GM23338 (cell line): ENCODE results near the gene DPF3. TPM values are rescaled to one million over a fixed set of nuclear protein-coding genes. Genes with fewer than 3 reads are reported as not detected.

Experiments used
- ATAC-seq: fragments of 200-7000 bp; cut with Tn5 transposase; 3 replicates; pipeline ENCODE4 v1.9.1; 2020
- DNase-seq: peaks from one replicate; pipeline ENCODE4 v3.0.0-alpha.2; 2015; ENCODE audit warnings: low spot score
- H2AFZ ChIP-seq: fragments of 200-600 bp; sonication (generic); 2 replicates; pipeline ENCODE4 v1.8.0; 2016; ENCODE audit warnings: antibody characterized with exemption, mild to moderate bottlenecking, moderate library complexity
- H3F3A ChIP-seq: fragments of 200-600 bp; sonication (generic); replicated peaks from 2 replicates; pipeline ENCODE4 v1.8.0; 2017; ENCODE audit warnings: antibody characterized with exemption, mixed run types, low read depth
- H3K27ac ChIP-seq: fragments of 200-600 bp; sonication (generic); 2 replicates; pipeline ENCODE4 v1.6.1; 2016; ENCODE audit warnings: low read depth
- H3K27me3 ChIP-seq: fragments of 200-600 bp; sonication (generic); 2 replicates; pipeline ENCODE4 v1.8.0; 2016; ENCODE audit warnings: mild to moderate bottlenecking, mixed run types, moderate library complexity; ENCODE audit not compliant: insufficient read depth
- H3K36me3 ChIP-seq: fragments of 200-600 bp; sonication (generic); 2 replicates; pipeline ENCODE4 v1.8.0; 2016; ENCODE audit warnings: mild to moderate bottlenecking; ENCODE audit not compliant: insufficient read depth
- H3K4me1 ChIP-seq: fragments of 200-600 bp; sonication (generic); 2 replicates; pipeline ENCODE4 v1.8.0; 2016; ENCODE audit warnings: mild to moderate bottlenecking, moderate library complexity; ENCODE audit not compliant: insufficient read depth
- H3K4me2 ChIP-seq: fragments of 200-600 bp; sonication (generic); 2 replicates; pipeline ENCODE4 v1.7.1; 2017; ENCODE audit warnings: mixed run types
- H3K4me3 ChIP-seq: fragments of 200-600 bp; sonication (generic); 2 replicates; pipeline ENCODE4 v1.6.1; 2016; ENCODE audit warnings: mixed run types
- H3K79me2 ChIP-seq: fragments of 200-600 bp; sonication (generic); replicated peaks from 2 replicates; pipeline ENCODE4 v1.8.0; 2017; ENCODE audit warnings: mild to moderate bottlenecking; ENCODE audit not compliant: insufficient read depth
- H3K9me2 ChIP-seq: fragments of 200-600 bp; sonication (generic); 2 replicates; pipeline ENCODE4 v1.8.0; 2017; ENCODE audit not compliant: insufficient read depth
- H4K20me1 ChIP-seq: fragments of 200-600 bp; sonication (generic); replicated peaks from 2 replicates; pipeline ENCODE4 v1.8.0; 2017; ENCODE audit warnings: mild to moderate bottlenecking; ENCODE audit not compliant: insufficient read depth
- H3K27ac Mint-ChIP-seq: 2 replicates; pipeline ENCODE4 v1.8.0; 2020; ENCODE audit warnings: inconsistent platforms, mild to moderate bottlenecking, moderate library complexity, mixed read lengths
- H3K27me3 Mint-ChIP-seq: 3 replicates; pipeline ENCODE4 v1.8.0; 2022; ENCODE audit warnings: low read depth, mild to moderate bottlenecking, moderate library complexity, mixed read lengths, inconsistent platforms; ENCODE audit not compliant: insufficient read depth, poor library complexity
- H3K36me3 Mint-ChIP-seq: 3 replicates; pipeline ENCODE4 v1.8.0; 2021; ENCODE audit warnings: low read depth, mild to moderate bottlenecking, inconsistent platforms, moderate library complexity, mixed read lengths
- H3K4me1 Mint-ChIP-seq: 3 replicates; pipeline ENCODE4 v1.8.0; 2020; ENCODE audit warnings: mild to moderate bottlenecking, inconsistent platforms, mixed read lengths
- H3K4me3 Mint-ChIP-seq: 3 replicates; pipeline ENCODE4 v1.8.0; 2021; ENCODE audit warnings: moderate library complexity, mild to moderate bottlenecking, inconsistent platforms, mixed read lengths
- H3K9me3 Mint-ChIP-seq: 3 replicates; pipeline ENCODE4 v1.8.0; 2020; ENCODE audit warnings: moderate library complexity, mild to moderate bottlenecking, inconsistent platforms, mixed read lengths
- CREB1 ChIP-seq: fragments of 250-450 bp; sonication (Bioruptor Pico); IDR thresholded peaks from 2 replicates; pipeline ENCODE4 v1.5.0; 2020; ENCODE audit warnings: low read depth, mild to moderate bottlenecking, moderate library complexity
- EZH2 ChIP-seq: fragments of 200-600 bp; sonication (generic); IDR thresholded peaks from one replicate; pipeline ENCODE4 v1.8.0; 2017; ENCODE audit warnings: antibody characterized with exemption, mild to moderate bottlenecking, low read depth; ENCODE audit not compliant: unreplicated experiment
- EZH2phosphoT487 ChIP-seq: fragments of 200-600 bp; sonication (generic); IDR thresholded peaks from one replicate; pipeline ENCODE4 v1.8.1; 2018; ENCODE audit warnings: antibody characterized with exemption; ENCODE audit not compliant: unreplicated experiment
- JUNB ChIP-seq: IDR thresholded peaks from one replicate; pipeline ENCODE4 v1.6.1; 2016; ENCODE audit warnings: antibody characterized with exemption; ENCODE audit not compliant: unreplicated experiment
- NANOG ChIP-seq: IDR thresholded peaks from 2 replicates; pipeline ENCODE4 v1.6.1; 2016; ENCODE audit warnings: antibody characterized with exemption, borderline replicate concordance
- POLR2AphosphoS5 ChIP-seq: IDR thresholded peaks from 2 replicates; pipeline ENCODE4 v1.6.1; 2016; ENCODE audit warnings: antibody characterized with exemption, low read depth
- STAT1 ChIP-seq: IDR thresholded peaks from one replicate; pipeline ENCODE4 v1.6.1; 2016; ENCODE audit warnings: antibody characterized with exemption; ENCODE audit not compliant: unreplicated experiment
- ZNF114 ChIP-seq: fragments of 250-450 bp; sonication (Bioruptor Pico); IDR thresholded peaks from 2 replicates; pipeline ENCODE4 v1.5.0; 2020; ENCODE audit warnings: mild to moderate bottlenecking, moderate library complexity
- ZNF331 ChIP-seq: fragments of 250-450 bp; sonication (Bioruptor Pico); IDR thresholded peaks from 2 replicates; pipeline ENCODE4 v1.5.0; 2020; ENCODE audit warnings: low read depth, mild to moderate bottlenecking, moderate library complexity
- polyA plus RNA-seq: library from polyadenylated mRNA; unstranded; fragments of >200 nt; fragmentation: Nextera tagmentation; extraction: Ambion mirVana; gene quantifications from 2 replicates; pipeline ENCODE4 v1.2.1, GENCODE V29; 2016
- total RNA-seq: library from RNA; depleted of rRNA; stranded (reverse); fragments of >200 nt; shearing (Covaris generic); gene quantifications from 2 replicates; pipeline ENCODE4 v1.2.3, GENCODE V29; 2014
- TF ChIP-seq, protein P1 (sequence below): IDR thresholded peaks from one replicate; pipeline ENCODE4 v1.6.1; 2018; ENCODE audit warnings: antibody characterized with exemption; ENCODE audit not compliant: unreplicated experiment
- TF ChIP-seq, protein P2 (sequence below): fragments of 250-450 bp; sonication (Bioruptor Pico); IDR thresholded peaks from 2 replicates; pipeline ENCODE4 v1.5.0; 2020; ENCODE audit warnings: mild to moderate bottlenecking, moderate library complexity
- TF ChIP-seq, protein P3 (sequence below), 2 experiments: fragments of 200-600 bp in 1 of 2; sonication (generic) in 1 of 2; conservative IDR thresholded peaks; 2 replicates each; pipeline versions ENCODE4 v1.5.1 to v1.6.1; 2016 to 2017; ENCODE audit warnings: antibody characterized with exemption in 2 of 2, low read depth in 2 of 2, mild to moderate bottlenecking in 2 of 2, moderate library complexity in 1 of 2
- TF ChIP-seq, protein P4 (sequence below): IDR thresholded peaks from 2 replicates; pipeline ENCODE4 v1.6.1; 2016; ENCODE audit warnings: antibody characterized with exemption

Gene DPF3
- total and polyA plus RNA-seq, 2 experiments from 2014 or later: 0.18 to 1.0 TPM

DNA sequence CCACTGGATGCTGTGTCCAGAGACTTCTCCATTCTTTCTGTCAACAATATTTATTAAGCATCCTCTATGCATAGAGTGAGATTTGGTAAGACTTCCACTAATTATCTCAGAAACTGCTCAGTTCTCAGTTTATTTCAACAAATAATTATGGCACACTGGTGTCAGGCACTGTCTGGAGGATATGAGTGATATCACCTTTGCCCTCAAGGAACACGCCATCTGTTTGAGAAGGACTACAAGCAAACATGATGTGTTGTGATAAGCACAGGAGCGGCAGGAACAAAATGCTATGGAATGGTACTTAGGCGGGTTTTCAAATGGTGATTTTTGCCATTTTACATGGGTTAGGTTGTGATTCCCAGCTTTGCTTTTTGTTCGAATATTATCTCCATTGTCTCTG lies 229.2 kb downstream of the DPF3 start:
- DNase-seq (no peak), ATAC-seq (no peak)
- H3K4me2 ChIP-seq: no peak overlapping the region
- Mint-ChIP-seq H3K4me3 (no peak overlapping the region), H3K27ac (no peak overlapping the region), H3K4me1 (no peaks in the 10 kb centered on the region), H3K9me3 (no peaks in the 10 kb centered on the region), H3K27me3 (no peaks in the 10 kb centered on the region), H3K36me3 (no peaks in the 10 kb centered on the region)
- H2AFZ ChIP-seq: no peak overlapping the region
- no peaks in the 10 kb centered on the region for H3K36me3 ChIP-seq
- H3F3A ChIP-seq: no peaks in the 10 kb centered on the region
- H3K9me2 ChIP-seq: 0 out of 2 replicates have a peak, but pooled peaks cover 4% of the 10 kb centered on the region
- no peak overlapping the region for H3K4me3 ChIP-seq
- TF ChIP-seq ZNF331 (CRISPR knock-in tag) (no peak), ZNF114 (no peak), POLR2AphosphoS5 (no peak), NANOG (no peak), STAT1 (no peak), EZH2phosphoT487 (no peak), EZH2 (no peak), JUNB (no peak), CREB1 (CRISPR knock-in tag) (no peak)
- TF ChIP-seq, protein P1, sequence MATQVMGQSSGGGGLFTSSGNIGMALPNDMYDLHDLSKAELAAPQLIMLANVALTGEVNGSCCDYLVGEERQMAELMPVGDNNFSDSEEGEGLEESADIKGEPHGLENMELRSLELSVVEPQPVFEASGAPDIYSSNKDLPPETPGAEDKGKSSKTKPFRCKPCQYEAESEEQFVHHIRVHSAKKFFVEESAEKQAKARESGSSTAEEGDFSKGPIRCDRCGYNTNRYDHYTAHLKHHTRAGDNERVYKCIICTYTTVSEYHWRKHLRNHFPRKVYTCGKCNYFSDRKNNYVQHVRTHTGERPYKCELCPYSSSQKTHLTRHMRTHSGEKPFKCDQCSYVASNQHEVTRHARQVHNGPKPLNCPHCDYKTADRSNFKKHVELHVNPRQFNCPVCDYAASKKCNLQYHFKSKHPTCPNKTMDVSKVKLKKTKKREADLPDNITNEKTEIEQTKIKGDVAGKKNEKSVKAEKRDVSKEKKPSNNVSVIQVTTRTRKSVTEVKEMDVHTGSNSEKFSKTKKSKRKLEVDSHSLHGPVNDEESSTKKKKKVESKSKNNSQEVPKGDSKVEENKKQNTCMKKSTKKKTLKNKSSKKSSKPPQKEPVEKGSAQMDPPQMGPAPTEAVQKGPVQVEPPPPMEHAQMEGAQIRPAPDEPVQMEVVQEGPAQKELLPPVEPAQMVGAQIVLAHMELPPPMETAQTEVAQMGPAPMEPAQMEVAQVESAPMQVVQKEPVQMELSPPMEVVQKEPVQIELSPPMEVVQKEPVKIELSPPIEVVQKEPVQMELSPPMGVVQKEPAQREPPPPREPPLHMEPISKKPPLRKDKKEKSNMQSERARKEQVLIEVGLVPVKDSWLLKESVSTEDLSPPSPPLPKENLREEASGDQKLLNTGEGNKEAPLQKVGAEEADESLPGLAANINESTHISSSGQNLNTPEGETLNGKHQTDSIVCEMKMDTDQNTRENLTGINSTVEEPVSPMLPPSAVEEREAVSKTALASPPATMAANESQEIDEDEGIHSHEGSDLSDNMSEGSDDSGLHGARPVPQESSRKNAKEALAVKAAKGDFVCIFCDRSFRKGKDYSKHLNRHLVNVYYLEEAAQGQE: no peak
- TF ChIP-seq, protein P2, sequence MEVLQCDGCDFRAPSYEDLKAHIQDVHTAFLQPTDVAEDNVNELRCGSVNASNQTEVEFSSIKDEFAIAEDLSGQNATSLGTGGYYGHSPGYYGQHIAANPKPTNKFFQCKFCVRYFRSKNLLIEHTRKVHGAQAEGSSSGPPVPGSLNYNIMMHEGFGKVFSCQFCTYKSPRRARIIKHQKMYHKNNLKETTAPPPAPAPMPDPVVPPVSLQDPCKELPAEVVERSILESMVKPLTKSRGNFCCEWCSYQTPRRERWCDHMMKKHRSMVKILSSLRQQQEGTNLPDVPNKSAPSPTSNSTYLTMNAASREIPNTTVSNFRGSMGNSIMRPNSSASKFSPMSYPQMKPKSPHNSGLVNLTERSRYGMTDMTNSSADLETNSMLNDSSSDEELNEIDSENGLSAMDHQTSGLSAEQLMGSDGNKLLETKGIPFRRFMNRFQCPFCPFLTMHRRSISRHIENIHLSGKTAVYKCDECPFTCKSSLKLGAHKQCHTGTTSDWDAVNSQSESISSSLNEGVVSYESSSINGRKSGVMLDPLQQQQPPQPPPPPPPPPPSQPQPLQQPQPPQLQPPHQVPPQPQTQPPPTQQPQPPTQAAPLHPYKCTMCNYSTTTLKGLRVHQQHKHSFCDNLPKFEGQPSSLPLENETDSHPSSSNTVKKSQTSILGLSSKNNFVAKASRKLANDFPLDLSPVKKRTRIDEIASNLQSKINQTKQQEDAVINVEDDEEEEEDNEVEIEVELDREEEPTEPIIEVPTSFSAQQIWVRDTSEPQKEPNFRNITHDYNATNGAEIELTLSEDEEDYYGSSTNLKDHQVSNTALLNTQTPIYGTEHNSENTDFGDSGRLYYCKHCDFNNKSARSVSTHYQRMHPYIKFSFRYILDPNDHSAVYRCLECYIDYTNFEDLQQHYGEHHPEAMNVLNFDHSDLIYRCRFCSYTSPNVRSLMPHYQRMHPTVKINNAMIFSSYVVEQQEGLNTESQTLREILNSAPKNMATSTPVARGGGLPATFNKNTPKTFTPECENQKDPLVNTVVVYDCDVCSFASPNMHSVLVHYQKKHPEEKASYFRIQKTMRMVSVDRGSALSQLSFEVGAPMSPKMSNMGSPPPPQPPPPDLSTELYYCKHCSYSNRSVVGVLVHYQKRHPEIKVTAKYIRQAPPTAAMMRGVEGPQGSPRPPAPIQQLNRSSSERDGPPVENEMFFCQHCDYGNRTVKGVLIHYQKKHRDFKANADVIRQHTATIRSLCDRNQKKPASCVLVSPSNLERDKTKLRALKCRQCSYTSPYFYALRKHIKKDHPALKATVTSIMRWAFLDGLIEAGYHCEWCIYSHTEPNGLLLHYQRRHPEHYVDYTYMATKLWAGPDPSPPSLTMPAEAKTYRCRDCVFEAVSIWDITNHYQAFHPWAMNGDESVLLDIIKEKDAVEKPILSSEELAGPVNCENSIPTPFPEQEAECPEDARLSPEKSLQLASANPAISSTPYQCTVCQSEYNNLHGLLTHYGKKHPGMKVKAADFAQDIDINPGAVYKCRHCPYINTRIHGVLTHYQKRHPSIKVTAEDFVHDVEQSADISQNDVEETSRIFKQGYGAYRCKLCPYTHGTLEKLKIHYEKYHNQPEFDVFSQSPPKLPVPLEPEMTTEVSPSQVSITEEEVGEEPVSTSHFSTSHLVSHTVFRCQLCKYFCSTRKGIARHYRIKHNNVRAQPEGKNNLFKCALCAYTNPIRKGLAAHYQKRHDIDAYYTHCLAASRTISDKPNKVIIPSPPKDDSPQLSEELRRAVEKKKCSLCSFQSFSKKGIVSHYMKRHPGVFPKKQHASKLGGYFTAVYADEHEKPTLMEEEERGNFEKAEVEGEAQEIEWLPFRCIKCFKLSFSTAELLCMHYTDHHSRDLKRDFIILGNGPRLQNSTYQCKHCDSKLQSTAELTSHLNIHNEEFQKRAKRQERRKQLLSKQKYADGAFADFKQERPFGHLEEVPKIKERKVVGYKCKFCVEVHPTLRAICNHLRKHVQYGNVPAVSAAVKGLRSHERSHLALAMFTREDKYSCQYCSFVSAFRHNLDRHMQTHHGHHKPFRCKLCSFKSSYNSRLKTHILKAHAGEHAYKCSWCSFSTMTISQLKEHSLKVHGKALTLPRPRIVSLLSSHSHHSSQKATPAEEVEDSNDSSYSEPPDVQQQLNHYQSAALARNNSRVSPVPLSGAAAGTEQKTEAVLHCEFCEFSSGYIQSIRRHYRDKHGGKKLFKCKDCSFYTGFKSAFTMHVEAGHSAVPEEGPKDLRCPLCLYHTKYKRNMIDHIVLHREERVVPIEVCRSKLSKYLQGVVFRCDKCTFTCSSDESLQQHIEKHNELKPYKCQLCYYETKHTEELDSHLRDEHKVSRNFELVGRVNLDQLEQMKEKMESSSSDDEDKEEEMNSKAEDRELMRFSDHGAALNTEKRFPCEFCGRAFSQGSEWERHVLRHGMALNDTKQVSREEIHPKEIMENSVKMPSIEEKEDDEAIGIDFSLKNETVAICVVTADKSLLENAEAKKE (CRISPR knock-in tag): no peak
- TF ChIP-seq, protein P3, sequence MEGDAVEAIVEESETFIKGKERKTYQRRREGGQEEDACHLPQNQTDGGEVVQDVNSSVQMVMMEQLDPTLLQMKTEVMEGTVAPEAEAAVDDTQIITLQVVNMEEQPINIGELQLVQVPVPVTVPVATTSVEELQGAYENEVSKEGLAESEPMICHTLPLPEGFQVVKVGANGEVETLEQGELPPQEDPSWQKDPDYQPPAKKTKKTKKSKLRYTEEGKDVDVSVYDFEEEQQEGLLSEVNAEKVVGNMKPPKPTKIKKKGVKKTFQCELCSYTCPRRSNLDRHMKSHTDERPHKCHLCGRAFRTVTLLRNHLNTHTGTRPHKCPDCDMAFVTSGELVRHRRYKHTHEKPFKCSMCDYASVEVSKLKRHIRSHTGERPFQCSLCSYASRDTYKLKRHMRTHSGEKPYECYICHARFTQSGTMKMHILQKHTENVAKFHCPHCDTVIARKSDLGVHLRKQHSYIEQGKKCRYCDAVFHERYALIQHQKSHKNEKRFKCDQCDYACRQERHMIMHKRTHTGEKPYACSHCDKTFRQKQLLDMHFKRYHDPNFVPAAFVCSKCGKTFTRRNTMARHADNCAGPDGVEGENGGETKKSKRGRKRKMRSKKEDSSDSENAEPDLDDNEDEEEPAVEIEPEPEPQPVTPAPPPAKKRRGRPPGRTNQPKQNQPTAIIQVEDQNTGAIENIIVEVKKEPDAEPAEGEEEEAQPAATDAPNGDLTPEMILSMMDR (conservative IDR thresholded peaks at IDR 0.05; ENCODE audit: low read depth in 2 of 2): no peak
- TF ChIP-seq, protein P4, sequence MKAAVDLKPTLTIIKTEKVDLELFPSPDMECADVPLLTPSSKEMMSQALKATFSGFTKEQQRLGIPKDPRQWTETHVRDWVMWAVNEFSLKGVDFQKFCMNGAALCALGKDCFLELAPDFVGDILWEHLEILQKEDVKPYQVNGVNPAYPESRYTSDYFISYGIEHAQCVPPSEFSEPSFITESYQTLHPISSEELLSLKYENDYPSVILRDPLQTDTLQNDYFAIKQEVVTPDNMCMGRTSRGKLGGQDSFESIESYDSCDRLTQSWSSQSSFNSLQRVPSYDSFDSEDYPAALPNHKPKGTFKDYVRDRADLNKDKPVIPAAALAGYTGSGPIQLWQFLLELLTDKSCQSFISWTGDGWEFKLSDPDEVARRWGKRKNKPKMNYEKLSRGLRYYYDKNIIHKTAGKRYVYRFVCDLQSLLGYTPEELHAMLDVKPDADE: no peak
- no peaks in the 10 kb centered on the region for H4K20me1 ChIP-seq
- no peaks in the 10 kb centered on the region for H3K4me1 ChIP-seq
- no peaks in the 10 kb centered on the region for H3K79me2 ChIP-seq
- no peaks in the 10 kb centered on the region for H3K27me3 ChIP-seq
- no peak overlapping the region for H3K27ac ChIP-seq
